T-helper 1 cell (primary cell): Measurements from ENCODE around the gene DENND1A.

Experiments
- DNase-seq, 5 donors: peaks; one replicate each; pipeline ENCODE4 v3.0.0-alpha.2; 2012 to 2020

The DENND1A gene

DNA sequence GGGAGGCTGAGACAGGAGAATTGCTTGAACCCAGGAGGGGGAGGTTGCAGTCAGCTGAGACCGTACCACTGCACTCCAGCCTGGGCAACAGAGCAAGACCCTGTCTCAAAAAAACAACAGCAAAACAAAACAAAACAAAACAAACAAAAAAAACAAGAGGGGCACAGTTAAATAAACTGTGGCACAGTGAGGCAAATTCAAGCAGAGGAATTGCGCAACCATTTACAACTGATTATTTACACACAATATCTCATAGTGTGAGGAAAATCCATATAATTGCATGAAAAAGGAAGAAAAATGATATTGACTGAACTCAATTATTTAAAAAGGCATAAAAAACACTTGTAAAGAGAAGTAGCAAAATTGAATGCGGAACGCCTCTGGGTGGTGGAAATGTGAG is 412.4 kb downstream of the DENND1A start:
- no peak for DNase-seq

DNA sequence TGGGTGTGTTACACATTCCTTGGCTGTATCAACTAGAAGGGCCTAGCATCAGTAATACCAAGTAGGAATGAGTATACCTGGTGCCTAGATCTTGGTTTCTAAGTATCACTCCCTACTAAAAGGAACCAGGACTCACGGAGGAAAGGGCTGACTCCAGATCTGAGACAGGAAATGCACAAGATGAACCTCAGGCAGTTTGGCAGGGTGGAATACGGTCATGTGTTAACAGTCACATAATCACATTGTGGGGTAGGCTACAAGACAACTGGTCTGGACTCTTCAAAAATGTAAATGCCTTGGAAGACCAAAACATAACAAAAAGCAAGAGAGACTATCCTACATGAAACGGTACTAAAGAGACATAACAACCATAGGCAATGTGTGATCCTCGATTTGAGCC is 415.2 kb downstream of the DENND1A start:
- DNase-seq: no peak

DNA sequence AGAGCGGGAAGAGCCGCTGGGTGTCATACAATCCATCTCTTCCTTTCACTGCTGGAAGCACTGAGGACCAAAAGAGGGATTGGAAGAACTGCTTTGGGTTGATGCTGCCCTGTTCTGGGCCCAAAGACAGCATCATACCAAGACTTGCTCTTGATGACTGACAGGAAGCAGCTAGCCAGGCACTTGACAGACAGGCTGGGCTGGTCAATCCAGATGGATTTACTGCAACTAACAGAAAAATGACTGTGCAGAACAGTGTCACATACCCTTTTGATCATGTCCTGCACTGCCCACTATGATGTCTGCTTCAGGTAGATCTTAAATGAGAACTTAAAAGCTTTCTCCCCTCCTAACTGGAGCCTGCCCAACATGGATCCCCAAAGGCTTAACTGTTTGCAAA is 416.4 kb downstream of the DENND1A start:
- no peak for DNase-seq

DNA sequence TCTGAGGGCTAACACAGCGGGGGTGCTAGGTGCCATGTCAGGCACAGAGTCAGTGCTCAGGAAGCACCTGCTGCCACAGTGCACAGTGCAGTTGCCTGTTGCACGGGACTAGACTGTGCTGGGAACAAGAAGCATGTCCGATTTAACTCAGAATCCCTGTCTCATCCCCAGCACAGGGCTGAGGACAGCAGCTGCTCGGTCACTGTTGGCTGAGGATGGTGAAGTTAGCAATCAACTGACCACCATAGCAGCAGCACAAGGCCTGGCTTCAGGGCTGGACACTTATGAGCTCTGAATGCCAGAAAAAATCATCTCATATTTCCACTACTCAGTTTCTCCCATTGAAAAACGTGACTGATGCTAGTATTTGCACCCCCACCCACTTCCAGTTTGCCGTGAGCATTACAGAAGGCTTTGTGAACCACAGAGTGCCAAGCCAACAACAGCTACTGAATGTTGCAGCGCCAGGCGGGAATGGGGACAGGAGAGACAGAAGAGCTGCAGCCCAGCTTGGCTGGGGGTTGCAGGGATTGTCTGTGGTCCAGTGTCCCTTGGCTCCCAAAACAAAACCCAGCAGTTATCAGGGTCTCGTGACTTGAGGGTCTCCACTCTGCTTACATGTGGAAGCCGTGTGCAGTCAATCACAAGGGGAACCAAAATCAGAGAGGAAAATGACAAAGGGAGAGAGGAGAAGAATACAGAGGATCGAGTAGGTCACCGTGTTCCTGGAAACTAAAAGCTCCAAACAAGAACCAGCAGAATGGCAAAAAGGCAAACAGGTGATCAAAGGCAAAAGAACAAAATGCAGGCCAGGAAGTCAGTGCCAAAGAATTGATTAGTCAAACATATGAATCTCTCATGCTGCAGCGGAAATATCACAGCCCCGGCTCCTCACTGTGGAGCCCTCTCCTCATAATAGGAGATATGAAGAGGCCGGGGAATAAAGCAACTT is 418.3 kb downstream of the DENND1A start:
- DNase-seq: no peak

DNA sequence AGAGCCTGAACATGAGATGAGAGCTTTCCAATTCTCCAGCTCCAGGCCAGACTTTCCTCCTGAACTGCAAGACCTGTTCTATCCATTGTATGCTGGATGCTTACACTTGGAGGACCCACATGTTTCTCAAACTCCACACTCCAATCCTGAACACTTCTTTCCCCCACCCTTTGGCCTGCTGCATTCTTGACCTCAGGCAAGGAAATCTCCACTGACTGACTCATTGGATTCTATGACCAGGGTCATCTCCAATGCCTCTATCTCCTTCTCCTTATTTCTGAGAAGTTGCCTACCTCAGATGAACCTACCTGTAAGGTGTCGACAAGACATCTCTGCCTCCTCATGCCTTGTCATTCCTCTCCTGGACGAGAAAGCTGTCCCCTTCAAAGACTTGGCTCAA is 420.3 kb downstream of the DENND1A start:
- DNase-seq: no peak

DNA sequence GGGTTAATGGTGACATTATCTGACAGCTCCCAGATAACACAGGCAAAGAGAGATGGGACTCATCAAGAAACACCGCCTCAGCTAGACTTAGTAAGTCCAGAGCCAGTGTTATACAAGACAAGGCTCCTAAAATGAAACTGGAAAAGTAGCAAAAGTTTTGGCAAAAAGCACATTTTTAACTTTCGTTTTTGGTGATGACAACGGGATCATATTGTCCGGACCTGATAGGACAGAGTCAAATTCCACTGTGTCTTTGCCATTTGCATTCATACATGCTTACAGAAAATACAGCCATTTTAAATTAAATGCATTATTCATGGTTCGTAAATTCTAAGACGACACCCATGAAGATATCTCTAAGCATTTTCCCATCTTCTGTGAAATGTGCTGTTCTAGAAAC is 421.9 kb downstream of the DENND1A start:
- no peak for DNase-seq

DNA sequence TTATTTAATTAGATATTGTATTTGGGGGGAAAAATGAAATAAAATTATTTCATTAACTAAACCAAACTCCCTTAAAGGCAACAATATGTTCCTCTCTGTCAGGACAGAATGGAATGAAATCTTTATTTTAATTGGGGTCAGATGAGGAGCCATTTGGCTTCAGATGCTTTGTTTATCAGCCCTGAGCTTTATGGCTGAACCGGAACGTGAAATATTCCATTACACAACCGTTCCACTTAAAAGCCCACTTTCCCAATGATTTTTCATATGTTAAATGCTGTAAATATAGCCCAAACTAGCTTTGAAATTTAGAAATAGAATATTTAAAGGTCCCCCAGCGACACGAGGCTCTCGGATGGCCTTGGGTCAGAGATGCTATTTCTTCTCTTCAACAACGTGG is 424.4 kb downstream of the DENND1A start:
- DNase-seq: no peak

DNA sequence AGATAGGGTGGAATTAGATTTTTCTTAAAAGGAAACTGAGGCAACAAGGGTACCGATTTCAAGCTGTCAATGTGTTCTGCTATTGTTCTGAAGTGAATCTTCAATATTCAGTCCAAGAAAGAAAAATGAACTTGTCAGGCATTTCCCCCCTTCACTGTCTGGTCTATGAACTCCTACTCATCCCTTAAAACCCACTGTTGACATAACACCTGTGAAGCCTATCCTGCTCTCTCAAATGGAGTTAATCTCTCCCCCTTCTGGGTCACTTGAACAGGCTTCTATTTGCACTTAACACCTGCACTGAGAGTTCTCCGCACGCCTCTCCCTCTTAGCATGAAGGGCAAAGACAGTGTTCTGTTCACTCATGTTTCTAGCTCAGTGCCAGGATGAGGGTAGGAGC is 429.6 kb downstream of the DENND1A start:
- DNase-seq: no peak

DNA sequence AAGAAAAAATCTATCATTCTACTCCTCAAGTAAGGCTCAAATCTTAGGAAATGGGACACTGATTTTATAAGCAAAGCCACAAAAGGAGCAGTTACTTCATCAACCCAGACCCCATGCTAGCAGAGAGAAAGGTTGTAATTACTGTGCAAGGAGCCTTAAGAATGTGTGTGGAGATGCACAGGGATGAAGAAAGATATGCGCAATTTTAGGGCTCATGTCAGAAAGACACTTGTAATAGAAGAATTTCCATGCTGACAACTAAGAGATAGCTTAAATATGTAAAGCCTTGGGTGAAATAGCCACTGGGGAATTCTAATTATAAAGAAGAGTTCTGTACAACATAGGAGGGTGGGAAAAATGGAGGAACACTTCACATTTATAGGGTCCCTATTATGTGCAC is 432.1 kb downstream of the DENND1A start:
- DNase-seq: no peak

DNA sequence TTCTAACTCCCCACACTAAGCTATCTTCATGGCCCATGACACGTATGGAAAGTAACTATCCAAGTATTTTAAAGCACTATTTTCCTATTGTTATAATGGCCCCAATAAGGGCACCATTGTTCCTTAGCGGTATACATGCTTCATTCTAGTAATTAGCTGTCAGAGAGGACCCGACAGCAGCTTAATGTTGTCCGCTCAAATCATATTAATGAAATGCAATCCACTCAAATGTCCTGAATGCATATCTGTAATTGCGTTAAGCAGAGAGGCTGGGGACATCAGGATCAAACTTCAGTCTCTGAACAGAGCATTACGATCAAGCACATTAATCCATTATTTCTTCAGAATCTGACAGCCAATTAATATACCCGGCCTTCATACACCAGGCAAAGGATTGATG is 434.2 kb downstream of the DENND1A start:
- DNase-seq: no peak

DNA sequence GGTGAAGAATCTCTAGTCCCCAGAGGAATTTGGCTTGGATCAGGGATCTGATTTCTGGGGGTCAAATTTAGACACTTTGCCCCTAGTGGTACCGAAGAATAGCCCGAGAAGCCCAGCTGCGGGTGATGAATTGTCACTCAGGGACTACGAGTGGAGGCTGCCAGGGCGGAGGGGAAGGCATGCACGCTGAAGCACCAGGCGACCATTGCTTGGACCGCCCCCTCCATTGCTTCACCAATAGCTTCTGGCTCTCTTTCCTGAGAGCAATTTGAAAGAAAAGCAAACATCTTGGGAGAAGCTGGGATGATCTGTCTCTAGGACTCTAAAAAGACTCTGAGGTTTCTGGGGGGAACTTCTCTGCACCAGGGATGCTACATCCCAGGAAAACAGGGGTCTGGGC is 436.3 kb downstream of the DENND1A start:
- no peak for DNase-seq

DNA sequence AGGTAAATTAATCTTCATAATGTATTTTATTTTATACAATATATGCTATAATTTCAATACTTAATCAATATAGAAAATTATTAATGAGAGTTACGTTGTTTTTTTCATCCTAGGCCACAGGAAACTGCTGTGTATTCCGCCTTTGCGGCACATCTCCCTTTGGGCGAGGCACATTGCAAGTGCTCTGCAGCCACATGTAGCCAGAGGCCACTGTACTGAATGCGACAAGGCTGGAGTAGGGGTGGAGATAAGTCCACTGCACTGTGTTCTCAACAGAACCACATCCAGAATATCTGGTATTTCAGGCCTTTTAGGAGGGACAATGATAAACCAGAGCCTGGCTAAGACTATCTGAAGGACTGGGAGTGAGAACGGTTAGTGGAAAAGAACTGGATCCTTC is 439.2 kb downstream of the DENND1A start:
- no peak for DNase-seq

DNA sequence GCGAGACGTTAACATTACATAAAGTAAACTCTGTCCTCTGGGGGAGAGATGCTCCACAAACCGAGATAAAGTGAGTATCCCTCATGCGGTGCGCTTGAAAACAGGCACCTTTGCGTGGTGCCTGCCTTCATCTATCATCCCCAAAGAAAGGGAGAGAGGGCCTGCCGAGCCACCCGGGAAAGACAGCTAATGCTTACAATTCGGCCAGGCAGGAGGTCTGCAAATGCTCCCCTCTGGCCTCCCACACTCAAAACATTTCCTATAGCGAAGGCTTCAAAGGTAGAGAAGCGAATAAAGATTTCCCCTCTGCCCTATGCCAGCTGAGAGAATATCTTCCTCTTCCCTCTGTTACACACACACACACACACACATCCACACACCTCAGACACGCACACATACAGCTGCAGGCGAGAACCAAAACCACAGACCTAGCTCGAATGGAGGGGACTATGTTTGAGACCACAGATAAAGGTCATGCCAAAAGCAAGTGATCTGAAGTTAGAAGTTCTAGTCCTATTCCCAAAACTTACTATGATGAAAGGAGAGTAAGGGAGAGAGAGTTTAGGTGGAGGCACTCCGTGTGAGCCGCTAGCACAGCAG is 441.1 kb downstream of the DENND1A start:
- no peak for DNase-seq

DNA sequence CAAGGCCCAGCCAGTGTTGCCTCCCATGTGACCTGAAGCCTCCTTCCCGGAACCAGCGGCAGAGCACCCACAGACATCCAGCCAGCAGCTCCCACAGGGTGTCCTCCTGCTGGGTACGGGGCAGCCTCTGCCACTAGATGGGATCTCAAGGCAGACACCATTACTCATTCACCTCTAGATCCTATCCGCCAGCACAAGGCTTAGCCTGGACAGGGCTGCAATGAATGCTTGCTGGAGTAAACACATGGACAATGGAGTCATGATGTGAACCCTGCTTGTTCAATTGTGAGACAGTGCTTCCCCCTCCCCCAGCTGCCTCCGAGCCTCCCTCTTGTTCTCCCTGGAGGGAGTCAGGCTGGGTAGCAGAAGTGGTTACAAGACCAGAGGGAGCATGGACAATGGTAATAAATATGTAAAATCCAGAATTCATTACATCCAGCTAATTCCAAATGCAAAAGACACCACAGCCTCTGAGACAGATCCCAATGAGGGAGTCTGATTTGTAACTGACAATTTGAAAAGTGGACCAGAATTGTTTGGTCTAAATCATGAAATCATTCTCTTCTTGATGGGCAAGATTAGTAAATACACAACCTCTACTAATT is 441.9 kb downstream of the DENND1A start:
- no peak for DNase-seq

DNA sequence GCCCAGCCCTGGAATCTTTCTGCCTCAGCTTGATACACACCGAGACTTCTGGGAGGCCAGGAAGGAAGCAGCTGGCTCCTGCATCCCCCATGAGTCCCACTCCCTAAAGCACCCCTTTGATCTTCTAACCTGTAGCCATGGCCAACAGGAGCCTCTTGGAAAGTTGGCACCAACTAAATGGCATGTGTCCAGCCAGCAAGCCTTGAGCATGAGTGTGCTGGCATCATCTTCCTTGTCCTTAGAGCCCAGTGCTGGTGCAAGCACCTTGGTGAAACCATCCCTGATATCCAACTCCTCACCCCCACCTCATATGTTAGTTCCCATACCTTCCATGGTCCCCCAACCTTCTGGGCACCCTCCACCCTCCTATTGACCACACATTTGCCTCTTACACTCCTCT is 443.5 kb downstream of the DENND1A start:
- no peak for DNase-seq

DNA sequence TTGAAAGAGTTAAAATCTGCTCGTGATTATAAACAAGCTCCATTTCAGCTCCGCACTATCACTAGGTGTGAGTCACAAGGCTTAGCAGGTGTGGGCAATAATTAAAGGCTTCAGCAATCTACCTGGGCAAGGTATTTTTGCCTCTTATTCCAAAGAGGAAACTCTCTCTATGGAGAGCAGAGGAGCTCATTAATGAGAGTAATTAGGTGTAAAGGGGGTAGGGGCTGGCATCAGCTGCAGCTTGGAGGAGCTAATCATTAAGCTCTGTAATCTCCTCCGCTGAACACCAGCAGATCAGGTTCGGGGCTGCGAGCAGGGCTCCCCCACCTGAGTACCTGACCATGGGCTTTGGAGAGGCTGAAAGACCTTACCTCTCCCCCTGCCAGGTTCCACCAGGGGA is 444.7 kb downstream of the DENND1A start:
- DNase-seq: no peak

DNA sequence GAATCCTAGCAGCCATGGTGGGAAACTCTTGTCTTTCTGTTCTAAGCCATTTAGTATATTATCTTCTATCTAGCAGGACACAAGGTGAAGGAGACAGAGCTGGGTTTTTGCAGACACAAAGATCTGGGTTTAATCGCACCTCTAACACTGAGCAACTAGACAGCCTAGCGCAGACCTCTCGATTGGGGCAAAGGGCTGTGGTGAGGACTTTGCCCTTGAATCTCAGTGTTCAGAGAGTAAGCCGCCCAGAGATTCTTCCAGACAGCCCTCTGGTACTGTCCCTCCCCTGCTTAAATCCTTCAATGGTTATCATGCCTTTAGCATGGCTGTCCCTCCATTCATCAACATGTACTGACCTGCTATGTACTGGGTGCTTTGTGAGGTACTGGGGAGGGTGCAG is 445.8 kb downstream of the DENND1A start:
- no peak for DNase-seq

DNA sequence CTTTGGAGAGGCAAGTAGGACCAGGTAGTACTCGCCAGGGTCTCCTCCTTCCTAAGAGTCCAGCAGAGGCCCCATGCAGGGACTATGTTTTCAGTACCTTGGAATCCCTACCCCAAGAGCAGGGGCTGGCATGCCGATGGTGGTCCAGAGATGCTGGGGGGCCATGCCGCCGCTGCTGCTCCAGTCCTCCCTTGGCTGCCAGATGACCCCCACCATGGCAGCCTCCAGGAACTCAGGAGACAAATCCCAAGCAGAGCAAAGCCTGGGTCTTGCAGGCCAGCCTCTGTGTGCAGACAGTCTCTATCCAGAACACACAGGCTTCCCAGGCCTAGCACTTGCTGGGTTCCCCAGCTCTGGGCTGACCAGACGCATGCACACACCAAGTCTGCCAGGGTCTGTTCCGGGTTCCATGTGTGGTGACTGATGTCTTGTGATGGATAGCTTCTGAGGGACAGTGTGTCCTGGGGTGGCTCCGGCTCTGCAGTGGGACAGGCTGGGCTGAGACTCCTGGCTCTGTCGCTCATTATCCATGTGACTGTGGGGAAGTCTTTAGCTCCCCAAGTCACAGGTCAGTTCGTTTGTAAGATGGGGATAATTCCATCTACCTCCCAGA is 446.6 kb downstream of the DENND1A start:
- no peak for DNase-seq

DNA sequence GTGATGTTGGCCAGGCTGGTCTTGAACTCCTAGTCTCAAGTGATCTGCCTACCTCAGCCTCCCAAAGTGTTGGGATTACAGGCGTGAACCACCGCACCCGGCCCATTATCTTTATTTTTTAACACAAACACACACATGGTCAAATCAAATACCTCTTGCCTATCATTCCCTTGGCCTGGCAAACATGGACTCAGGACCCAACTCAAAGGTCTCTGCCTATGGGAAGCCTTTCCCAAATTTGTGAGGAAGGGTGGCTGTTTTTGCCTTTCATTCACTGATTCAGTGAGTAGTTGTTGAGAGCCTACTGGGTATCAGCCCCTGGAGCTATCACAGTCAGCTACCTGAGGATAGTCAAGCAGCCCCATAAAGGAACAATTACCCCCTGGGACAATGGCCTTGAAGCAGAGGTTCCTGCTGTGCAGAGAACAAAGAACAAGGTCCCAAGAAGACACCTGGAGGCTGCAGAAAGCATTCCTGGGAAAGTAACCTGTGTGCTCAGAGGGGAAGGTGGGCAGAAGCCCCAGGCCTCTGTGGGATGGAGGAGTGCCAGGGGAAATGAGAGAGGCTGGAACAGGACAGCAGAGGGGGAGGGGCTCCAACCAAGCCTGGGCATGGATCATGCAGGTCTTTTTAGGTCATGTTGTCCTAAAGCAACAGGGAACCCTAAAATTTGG is 447.5 kb downstream of the DENND1A start:
- DNase-seq: no peak

DNA sequence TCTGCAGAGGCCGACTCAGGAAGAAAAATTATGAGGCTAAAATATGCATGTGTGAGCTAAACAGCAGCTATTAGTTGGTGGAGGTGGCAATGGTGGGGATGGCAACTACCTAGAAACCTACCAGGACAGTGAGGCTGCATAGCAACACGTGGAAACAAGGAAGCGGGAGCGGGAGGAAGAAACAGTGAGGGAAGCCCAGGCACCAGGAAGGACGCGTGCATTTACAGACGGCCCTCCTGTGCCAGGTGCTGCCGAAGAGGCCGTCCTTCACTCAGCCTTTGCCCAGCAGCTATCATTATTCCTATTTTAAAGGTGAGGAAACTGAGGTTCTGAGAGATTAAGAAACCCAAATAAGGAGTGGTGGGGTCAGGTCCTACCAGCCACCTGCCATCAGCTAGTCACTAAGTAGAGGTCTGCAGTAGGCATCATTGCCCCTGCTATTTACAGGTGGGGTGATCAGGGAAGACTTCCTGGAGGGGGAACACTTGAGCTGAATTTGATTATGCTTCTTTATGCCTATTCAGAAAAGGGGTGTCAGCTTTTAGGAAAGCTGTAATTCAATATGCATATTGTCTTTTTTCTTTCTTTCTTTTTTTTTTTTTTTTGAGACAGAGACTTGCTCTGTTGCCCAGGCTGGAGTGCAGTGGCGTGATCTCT is 448.6 kb downstream of the DENND1A start:
- no peak for DNase-seq

DNA sequence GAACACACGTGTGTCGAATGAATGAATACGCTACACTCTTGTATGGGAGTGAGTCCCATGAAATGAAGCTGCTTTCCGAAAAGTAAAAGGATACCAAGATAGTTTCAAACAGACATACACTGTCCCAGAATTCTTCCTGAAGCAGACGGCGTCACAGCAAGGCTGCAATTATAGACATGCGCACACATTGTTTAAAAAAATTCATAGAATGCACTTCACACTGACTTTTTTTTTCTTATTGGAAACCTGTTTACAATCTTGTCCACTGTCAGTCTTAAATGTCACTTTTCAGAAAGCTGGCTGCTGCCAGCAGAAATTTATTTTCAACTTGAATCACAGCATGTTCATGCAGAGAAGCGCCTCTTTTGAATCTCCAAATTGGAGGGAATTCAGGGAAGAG is 449.1 kb downstream of the DENND1A start:
- DNase-seq: no peak

DNA sequence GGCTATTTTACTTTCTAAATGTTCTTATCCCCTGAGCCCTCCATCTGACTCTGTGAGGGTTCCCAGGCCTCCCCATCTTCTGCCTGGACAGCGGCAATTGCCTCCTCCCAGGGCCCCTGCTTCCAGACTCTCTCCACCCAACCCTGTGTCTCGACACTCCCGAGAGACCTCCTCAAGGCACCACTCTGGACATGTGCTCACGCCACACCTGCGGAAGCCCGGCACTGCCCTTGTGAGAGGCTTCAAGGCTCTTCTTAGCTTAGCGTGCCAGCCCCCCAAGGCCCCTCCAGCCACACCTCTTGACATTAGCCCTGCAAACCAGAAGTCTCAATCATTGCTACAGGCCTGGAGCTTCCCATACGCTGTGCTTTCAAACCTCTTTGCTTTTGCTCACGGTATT is 449.8 kb downstream of the DENND1A start:
- no peak for DNase-seq
